Vagina (tissue), 2 donors: ENCODE measurements around the gene NFASC. TPM values are rescaled to one million over a fixed set of nuclear protein-coding genes. Genes with fewer than 3 reads are reported as not detected.

Source experiments
- DNase-seq, 2 donors: peaks; one replicate each; pipeline ENCODE4 v3.0.0-alpha.2; 2017; ENCODE audit errors: extremely low spot score in 2 of 2
- H3K27ac ChIP-seq: fragments of 200-600 bp; sonication (generic); one replicate; pipeline ENCODE4 v1.5.1; 2019
- H3K27me3 ChIP-seq: fragments of 200-600 bp; sonication (generic); one replicate; pipeline ENCODE4 v1.5.1; 2019
- H3K36me3 ChIP-seq, 2 donors: fragments of 200-600 bp; sonication (generic); one replicate each; pipeline ENCODE4 v1.5.1; 2017 to 2019
- H3K4me1 ChIP-seq: fragments of 200-600 bp; sonication (generic); one replicate; pipeline ENCODE4 v1.5.1; 2019
- H3K4me3 ChIP-seq, 2 donors: fragments of 200-600 bp; sonication (generic); 1 replicate in 1 of 2; 2 replicates in 1 of 2; pipeline ENCODE4 v1.5.1; 2016 to 2019
- H3K9me3 ChIP-seq: fragments of 200-600 bp; sonication (generic); one replicate; pipeline ENCODE4 v1.5.1; 2019
- POLR2A ChIP-seq, 2 donors: fragments of 450-650 bp; IDR thresholded peaks; one replicate each; pipeline ENCODE4 v1.6.1; 2017; ENCODE audit warnings: antibody characterized with exemption in 2 of 2, mild to moderate bottlenecking in 2 of 2, moderate library complexity in 2 of 2
- POLR2AphosphoS5 ChIP-seq, 2 donors: sonication (generic); formaldehyde crosslinking; IDR thresholded peaks; one replicate each; pipeline ENCODE4 v1.9.0; 2017; ENCODE audit warnings: antibody characterized with exemption in 2 of 2, mild to moderate bottlenecking in 2 of 2, low read depth in 1 of 2; ENCODE audit not compliant: insufficient read depth in 1 of 2
- intact Hi-C: fragments of 100-400 bp; cut with DNase I; formaldehyde crosslinking; loops from one replicate; pipeline ENCODE4 v1.15.1; 2023
- total RNA-seq: library from RNA; depleted of rRNA; stranded (reverse); fragments of >200 nt; gene quantifications from one replicate; pipeline ENCODE4 v1.2.3, GENCODE V29; 2016
- TF ChIP-seq, protein P1 (sequence below), 3 experiments: fragments of 450-650 bp in 2 of 3; fragments of 200-600 bp in 1 of 3; sonication (generic) in 1 of 3; IDR thresholded peaks; one replicate each; pipeline ENCODE4 v1.5.1; 2017 to 2019; ENCODE audit warnings: antibody characterized with exemption in 3 of 3, mild to moderate bottlenecking in 2 of 3, moderate library complexity in 2 of 3

The NFASC gene
- total RNA-seq, 1 donor from 2014 or later: 23.3 TPM

DNA sequence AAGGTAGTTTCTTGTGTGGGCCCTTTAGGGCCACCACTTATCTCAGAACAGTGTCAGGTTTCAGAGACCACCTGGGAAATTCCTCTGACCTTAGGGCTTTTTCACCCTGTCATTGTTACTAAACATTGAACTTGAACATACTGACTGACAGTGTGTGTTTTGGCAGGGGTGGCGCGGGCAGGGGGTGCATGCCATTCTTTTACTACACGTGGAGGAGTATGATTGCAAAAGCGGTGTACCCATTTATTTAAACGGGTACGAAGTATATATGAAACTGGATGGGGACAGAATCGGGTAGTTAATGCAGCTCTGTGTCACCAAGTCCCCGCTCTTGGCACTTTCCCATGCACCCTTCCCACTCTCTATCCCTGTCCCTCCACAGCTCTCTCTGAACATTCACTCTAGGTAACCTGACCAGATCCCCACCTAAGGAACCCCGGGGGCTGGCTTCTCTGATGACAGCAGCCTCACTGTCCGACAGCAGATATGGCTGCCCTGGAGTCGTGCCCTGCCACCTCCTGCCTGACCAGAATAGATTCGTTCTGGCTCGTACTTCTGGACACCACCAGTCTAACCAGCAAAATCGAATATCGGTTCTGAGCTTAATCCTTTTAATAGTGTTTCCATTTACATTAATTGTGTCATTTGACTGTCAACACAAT, 51.3 kb downstream of the NFASC start:
- TF ChIP-seq POLR2A (IDR thresholded peaks at IDR 0.05): no peak
- TF ChIP-seq, protein P1, sequence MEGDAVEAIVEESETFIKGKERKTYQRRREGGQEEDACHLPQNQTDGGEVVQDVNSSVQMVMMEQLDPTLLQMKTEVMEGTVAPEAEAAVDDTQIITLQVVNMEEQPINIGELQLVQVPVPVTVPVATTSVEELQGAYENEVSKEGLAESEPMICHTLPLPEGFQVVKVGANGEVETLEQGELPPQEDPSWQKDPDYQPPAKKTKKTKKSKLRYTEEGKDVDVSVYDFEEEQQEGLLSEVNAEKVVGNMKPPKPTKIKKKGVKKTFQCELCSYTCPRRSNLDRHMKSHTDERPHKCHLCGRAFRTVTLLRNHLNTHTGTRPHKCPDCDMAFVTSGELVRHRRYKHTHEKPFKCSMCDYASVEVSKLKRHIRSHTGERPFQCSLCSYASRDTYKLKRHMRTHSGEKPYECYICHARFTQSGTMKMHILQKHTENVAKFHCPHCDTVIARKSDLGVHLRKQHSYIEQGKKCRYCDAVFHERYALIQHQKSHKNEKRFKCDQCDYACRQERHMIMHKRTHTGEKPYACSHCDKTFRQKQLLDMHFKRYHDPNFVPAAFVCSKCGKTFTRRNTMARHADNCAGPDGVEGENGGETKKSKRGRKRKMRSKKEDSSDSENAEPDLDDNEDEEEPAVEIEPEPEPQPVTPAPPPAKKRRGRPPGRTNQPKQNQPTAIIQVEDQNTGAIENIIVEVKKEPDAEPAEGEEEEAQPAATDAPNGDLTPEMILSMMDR (IDR thresholded peaks at IDR 0.05): no peak
- TF ChIP-seq POLR2AphosphoS5 (IDR thresholded peaks at IDR 0.05; ENCODE audit: insufficient read depth in 1 of 2, low read depth in 1 of 2): no peak
- no peaks in the 10 kb centered on the region for H3K36me3 ChIP-seq
- DNase-seq: peak in 1 of 2 donors; percentile 52
- H3K27ac ChIP-seq: no peak overlapping the region
- H3K4me1 ChIP-seq: no peaks in the 10 kb centered on the region
- no peaks in the 10 kb centered on the region for H3K27me3 ChIP-seq
- H3K9me3 ChIP-seq: peaks cover 4% of the 10 kb centered on the region
- H3K4me3 ChIP-seq: no peak overlapping the region
- intact Hi-C loops: no loop called here

- H3K4me1 ChIP-seq: no peaks in the 10 kb centered on the region
- DNase-seq: peak in 1 of 2 donors; percentile 49
- H3K4me3 ChIP-seq: no peak overlapping the region
- intact Hi-C loops: no loop called here
- TF ChIP-seq, protein P1 (IDR thresholded peaks at IDR 0.05): no peak
- no peak for TF ChIP-seq POLR2AphosphoS5 (IDR thresholded peaks at IDR 0.05; ENCODE audit: insufficient read depth in 1 of 2, low read depth in 1 of 2)
- TF ChIP-seq POLR2A (IDR thresholded peaks at IDR 0.05): no peak
- no peaks in the 10 kb centered on the region for H3K9me3 ChIP-seq
- H3K36me3 ChIP-seq: no peaks in the 10 kb centered on the region
- no peak overlapping the region for H3K27ac ChIP-seq
- H3K27me3 ChIP-seq: no peaks in the 10 kb centered on the region
These were observed 52.5 kb downstream of the NFASC start for GRCh38 chr1:204923201-204923600.

DNA sequence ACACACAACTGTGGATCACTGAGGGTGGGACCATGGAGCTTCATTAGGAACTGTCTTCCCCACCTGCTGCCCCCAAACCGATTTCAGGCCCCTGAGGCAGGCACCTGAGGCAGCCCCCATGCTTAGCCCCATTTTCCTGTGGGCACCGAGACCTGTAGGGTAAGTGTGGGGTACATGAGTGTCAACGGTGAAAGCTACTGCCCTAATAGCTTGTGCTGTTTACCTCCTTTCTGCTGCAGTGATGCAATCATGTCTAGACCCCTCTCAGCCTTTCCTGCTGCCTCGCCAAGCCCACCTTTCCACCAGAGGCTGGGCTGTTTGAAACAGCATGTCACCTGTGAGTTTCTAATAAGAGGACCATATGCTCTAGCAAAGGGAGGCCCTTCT, 53.0 kb downstream of the NFASC start:
- H3K4me1 ChIP-seq: no peaks in the 10 kb centered on the region
- peak in 1 of 2 donors; percentile 47 for DNase-seq
- H3K27ac ChIP-seq: no peak overlapping the region
- H3K9me3 ChIP-seq: no peaks in the 10 kb centered on the region
- H3K36me3 ChIP-seq: no peaks in the 10 kb centered on the region
- H3K4me3 ChIP-seq: no peak overlapping the region
- intact Hi-C loops: no loop called here
- TF ChIP-seq, protein P1 (IDR thresholded peaks at IDR 0.05): no peak
- TF ChIP-seq POLR2AphosphoS5 (IDR thresholded peaks at IDR 0.05; ENCODE audit: insufficient read depth in 1 of 2, low read depth in 1 of 2): no peak
- TF ChIP-seq POLR2A (IDR thresholded peaks at IDR 0.05): no peak
- H3K27me3 ChIP-seq: no peaks in the 10 kb centered on the region

DNA sequence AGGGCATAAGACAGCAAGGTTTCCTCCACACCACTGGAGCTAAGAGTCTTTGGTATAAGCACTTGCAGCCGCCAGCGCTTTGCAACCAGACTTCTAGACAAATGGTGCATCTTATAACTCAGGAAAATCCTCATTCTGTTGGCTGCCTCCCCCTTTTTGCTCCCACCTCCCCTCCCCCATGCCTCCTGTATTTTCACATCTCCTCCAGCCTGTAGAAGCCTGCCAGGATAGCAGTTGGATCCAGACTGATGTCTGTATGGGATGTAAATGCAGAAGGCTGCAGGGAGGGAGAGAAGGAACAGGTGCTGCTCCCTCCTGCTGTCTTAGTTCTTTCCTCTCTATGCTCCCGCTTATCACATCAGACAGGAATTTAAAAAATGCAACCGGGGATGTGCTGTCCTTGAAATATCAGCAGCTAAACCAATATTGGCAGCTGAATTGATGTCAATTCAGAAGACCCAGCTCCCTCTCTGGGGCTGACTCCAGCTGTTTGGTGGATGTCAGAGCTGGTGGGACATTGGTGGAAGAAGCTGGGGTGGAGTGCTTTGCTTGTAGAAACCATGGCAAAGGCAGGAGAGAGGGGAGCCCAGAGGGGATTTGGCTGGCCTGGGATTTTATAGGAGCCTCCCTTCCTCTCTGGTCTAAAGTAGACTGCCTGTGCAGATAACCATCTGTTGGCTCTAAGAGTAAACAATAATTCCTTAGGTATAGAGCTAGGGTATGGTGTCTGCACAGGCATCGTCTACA, 53.5 kb downstream of the NFASC start:
- peak in 1 of 2 donors; percentile 74 for DNase-seq
- Histone ChIP-seq H3K9me3 (no peaks in the 10 kb centered on the region), H3K27me3 (no peaks in the 10 kb centered on the region), H3K36me3 (no peaks in the 10 kb centered on the region), H3K4me1 (no peaks in the 10 kb centered on the region), H3K27ac (no peak overlapping the region), H3K4me3 (no peak overlapping the region)
- intact Hi-C loops: no loop called here
- TF ChIP-seq POLR2A (IDR thresholded peaks at IDR 0.05) (no peak), POLR2AphosphoS5 (IDR thresholded peaks at IDR 0.05; ENCODE audit: insufficient read depth in 1 of 2, low read depth in 1 of 2) (no peak)
- TF ChIP-seq, protein P1 (IDR thresholded peaks at IDR 0.05): no peak

GRCh38 chr1:204925701-204926100, 55.0 kb downstream of the NFASC start:
- no peaks in the 10 kb centered on the region for H3K4me1 ChIP-seq
- intact Hi-C loops: no loop called here
- DNase-seq: peak; percentile 31 to 58

More at GRCh38 chr1:204925701-204926100, 55.0 kb downstream of the NFASC start:
- no peak overlapping the region for H3K27ac ChIP-seq
- H3K4me3 ChIP-seq: no peak overlapping the region
- TF ChIP-seq POLR2AphosphoS5 (IDR thresholded peaks at IDR 0.05; ENCODE audit: insufficient read depth in 1 of 2, low read depth in 1 of 2) (no peak), POLR2A (IDR thresholded peaks at IDR 0.05) (no peak)
- TF ChIP-seq, protein P1 (IDR thresholded peaks at IDR 0.05): no peak
- H3K36me3 ChIP-seq: no peaks in the 10 kb centered on the region
- no peaks in the 10 kb centered on the region for H3K27me3 ChIP-seq
- no peaks in the 10 kb centered on the region for H3K9me3 ChIP-seq
